T-cell (primary cell): ENCODE data around the gene IFNG-AS1. TPM values are rescaled to one million over a fixed set of nuclear protein-coding genes. Genes with fewer than 3 reads are reported as not detected.
A peak's percentile ranks its signal among the peaks of the same experiment; 100 is the strongest.

Experiments
- ATAC-seq, 4 experiments: fragments of 200-7000 bp in 3 of 4; fragments of 150-1000 bp in 1 of 4; cut with Tn5 transposase; replicated peaks in 1 of 4; 1 replicate in 3 of 4; 2 replicates in 1 of 4; pipeline ENCODE4 v1.10.0; 2021; ENCODE audit warnings: moderate library complexity in 3 of 4, mild to moderate bottlenecking in 2 of 4, moderate number of reproducible peaks in 1 of 4
- CTCF ChIA-PET, 2 donors: fragments of 300-600 bp; sonication (Branson Sonifier 250); formaldehyde crosslinking; loops; one replicate each; lab custom pipeline; 2022; ENCODE audit warnings: antibody characterized with exemption in 2 of 2; lab: Charles Lee
- POLR2A ChIA-PET, 2 donors: fragments of 300-600 bp; sonication (Branson Sonifier 250); formaldehyde crosslinking; loops; one replicate each; lab custom pipeline; 2022; ENCODE audit warnings: antibody characterized with exemption in 2 of 2; lab: Charles Lee
- DNase-seq, 35 experiments: peaks; one replicate each; pipeline versions ENCODE4 v3.0.0 to v3.0.0-alpha.2; 2013 to 2023
- H3K27ac ChIP-seq: one replicate; pipeline ENCODE4 v1.5.1; 2013; ENCODE audit warnings: low read length
- H3K27me3 ChIP-seq, 2 experiments: replicated peaks in 1 of 2; 1 replicate in 1 of 2; 2 replicates in 1 of 2; pipeline versions ENCODE4 v1.6.1 to v1.7.0; 2013; ENCODE audit warnings: low read length in 1 of 2, mixed read lengths in 1 of 2; ENCODE audit not compliant: control insufficient read depth in 2 of 2, insufficient read depth in 2 of 2; ENCODE audit errors: extremely low read depth in 1 of 2
- H3K36me3 ChIP-seq, 2 donors: 1 replicate in 1 of 2; 2 replicates in 1 of 2; pipeline versions ENCODE4 v1.6.1 to v1.7.0; 2013; ENCODE audit warnings: low read length in 1 of 2; ENCODE audit not compliant: control insufficient read depth in 2 of 2, insufficient read depth in 1 of 2; ENCODE audit errors: extremely low read depth in 1 of 2
- H3K4me1 ChIP-seq, 2 experiments: 1 replicate in 1 of 2; 2 replicates in 1 of 2; pipeline versions ENCODE4 v1.6.1 to v1.7.0; 2013; ENCODE audit warnings: low read length in 2 of 2, mixed read lengths in 1 of 2; ENCODE audit not compliant: insufficient read depth in 2 of 2, control insufficient read depth in 1 of 2; ENCODE audit errors: extremely low read depth in 1 of 2
- H3K4me3 ChIP-seq, 2 donors: 1 replicate in 1 of 2; 2 replicates in 1 of 2; pipeline versions ENCODE4 v1.5.1 to v1.7.0; 2013; ENCODE audit warnings: mild to moderate bottlenecking in 2 of 2, low read length in 1 of 2, moderate library complexity in 1 of 2; ENCODE audit not compliant: control insufficient read depth in 1 of 2; ENCODE audit errors: extremely low read depth in 1 of 2
- H3K9me3 ChIP-seq: 2 replicates; pipeline ENCODE4 v1.7.0; 2013
- H3K27ac Mint-ChIP-seq, 2 donors: one replicate each; pipeline ENCODE4 v1.8.0; 2020 to 2021; ENCODE audit warnings: mild to moderate bottlenecking in 2 of 2, mixed read lengths in 2 of 2
- H3K27me3 Mint-ChIP-seq, 2 donors: one replicate each; pipeline ENCODE4 v1.8.0; 2021 to 2022; ENCODE audit warnings: mixed read lengths in 2 of 2
- H3K36me3 Mint-ChIP-seq: one replicate; pipeline ENCODE4 v1.8.0; 2021; ENCODE audit warnings: mixed read lengths
- H3K4me1 Mint-ChIP-seq, 3 donors: one replicate each; pipeline ENCODE4 v1.8.0; 2020 to 2022; ENCODE audit warnings: mixed read lengths in 3 of 3, mild to moderate bottlenecking in 1 of 3
- H3K4me3 Mint-ChIP-seq, 3 donors: one replicate each; pipeline ENCODE4 v1.8.0; 2020 to 2022; ENCODE audit warnings: mild to moderate bottlenecking in 3 of 3, mixed read lengths in 3 of 3, moderate library complexity in 3 of 3
- H3K9me3 Mint-ChIP-seq, 3 donors: one replicate each; pipeline ENCODE4 v1.8.0; 2020 to 2022; ENCODE audit warnings: mixed read lengths in 3 of 3
- WGBS: methylation state at CpG from one replicate; pipeline ENCODE4 v1.1.5; 2013; ENCODE audit warnings: missing lambda C conversion rate; ENCODE audit not compliant: insufficient coverage; 5-methylcytosine and 5-hydroxymethylcytosine counted together
- total RNA-seq, 35 experiments: library from RNA in 6 of 35; stranded (reverse) in 6 of 35; fragments of 120-200 nt in 1 of 35; gene quantifications; one replicate each; pipeline versions ENCODE4 v1.2.1 to v1.2.4 and lab custom pipeline; 2013 to 2026

IFNG-AS1 gene
- total RNA-seq, result 1 to 10 TPM; 1.2 to 6.2 (median 3.3) TPM
- total RNA-seq (2013), result 24.1 TPM
- total RNA-seq (lab: John Stamatoyannopoulos, UW), result 0.23 to 11.3 (median 1.7) reads per million in 29 experiments

DNA sequence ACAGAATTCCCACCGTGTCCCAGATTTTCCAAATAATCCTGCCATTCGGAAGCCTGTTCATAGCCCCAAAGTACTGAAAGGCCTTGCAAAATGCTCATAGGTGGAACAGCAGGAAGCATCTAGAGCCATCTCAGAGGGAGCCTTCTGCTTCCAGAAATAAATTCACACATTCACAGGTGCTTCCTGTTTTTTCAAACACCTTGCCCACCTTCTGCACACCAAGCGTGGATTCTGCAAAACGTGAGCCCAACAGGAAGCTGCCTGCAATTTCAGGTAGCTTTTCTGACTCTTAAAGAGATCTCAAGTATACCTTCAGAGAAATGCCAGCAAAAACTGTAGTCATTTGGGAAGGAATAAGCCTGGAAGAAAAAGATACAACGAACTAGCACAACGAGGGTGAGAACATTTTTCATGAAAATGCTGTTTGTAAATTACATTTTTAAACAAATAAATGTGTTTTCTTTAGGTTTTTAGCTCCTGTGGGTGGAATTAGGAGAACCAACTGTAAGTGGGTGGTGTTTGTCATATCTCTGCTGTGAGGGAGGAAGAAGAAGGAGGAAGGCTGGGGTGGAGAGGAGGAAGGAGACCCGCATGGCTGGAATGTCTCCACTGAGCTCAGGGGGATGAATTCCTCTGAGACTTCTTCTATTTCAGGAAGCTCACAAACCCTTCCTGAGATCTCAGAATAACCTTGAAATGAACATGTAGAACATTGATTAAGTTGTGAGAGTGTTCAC is at the start of gene IFNG-AS1:
Gene IFNG-AS1 (plus strand): TSS at position 264 of the 737 bp plus-strand sequence.
- DNase-seq, result peak in 28 of 35 experiments; percentile 4 to 53 (median 15)

DNA sequence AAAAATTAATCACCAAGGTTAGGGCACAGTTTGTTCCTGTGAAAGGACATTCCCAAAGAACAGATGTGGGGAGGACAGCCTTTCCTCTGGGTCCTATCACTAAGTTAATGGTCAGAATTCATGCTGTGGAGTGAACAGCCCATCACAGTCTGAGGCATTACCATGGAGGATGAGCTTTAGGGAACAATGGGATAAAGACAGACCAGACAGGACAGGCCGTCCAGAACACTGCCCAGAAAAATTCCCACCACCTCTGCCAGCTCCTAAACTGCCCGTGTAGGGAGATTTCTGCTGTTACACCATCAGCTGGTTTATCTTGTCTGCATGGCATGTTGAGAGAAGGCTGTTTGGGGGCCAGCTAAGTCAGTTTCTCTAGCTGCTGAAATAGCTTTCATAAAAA is 49.6 kb upstream of the IFNG-AS1 start:
- peaks cover 3 to 6% (median 5%) of the 10 kb centered on the region in 3 donors for H3K4me1 Mint-ChIP-seq
- no peak overlapping the region for H3K4me3 Mint-ChIP-seq
- H3K27ac ChIP-seq, result no peak overlapping the region
- peaks cover 0 to 2% of the 10 kb centered on the region in 2 experiments for H3K4me1 ChIP-seq
- H3K27me3 ChIP-seq, result no peaks in the 10 kb centered on the region
- DNase-seq, result no peak
- no peak overlapping the region for H3K27ac Mint-ChIP-seq
- ATAC-seq, result no peak
- no peaks in the 10 kb centered on the region for H3K36me3 ChIP-seq
- no peaks in the 10 kb centered on the region for H3K9me3 Mint-ChIP-seq
- POLR2A ChIA-PET, result no interaction called here
- H3K9me3 ChIP-seq, result no peaks in the 10 kb centered on the region
- H3K27me3 Mint-ChIP-seq, result peaks cover 0 to 5% of the 10 kb centered on the region in 2 donors
- WGBS, result no CpG with 5 or more reads among the region's 2 CpGs
- CTCF ChIA-PET, result interaction anchor here (0.6 to 6.6 kb wide), 7 partner anchors 14 to 1352 kb away, joined by 3 to 257 read pairs (median 4); no protein-coding TSS in a partner anchor
- H3K36me3 Mint-ChIP-seq, result no peaks in the 10 kb centered on the region
- H3K4me3 ChIP-seq, result no peak overlapping the region

More for the DNA sequence above, at the start of gene IFNG-AS1:
- CTCF ChIA-PET, result interaction anchor here (0.6 to 1.4 kb wide), 5 partner anchors 10 to 633 kb away, joined by 3 to 9 read pairs (median 5); no protein-coding TSS in a partner anchor
- H3K27me3 Mint-ChIP-seq, result no peaks in the 10 kb centered on the region
- POLR2A ChIA-PET, result interaction anchor here in 1 of 2 donors (0.9 kb wide), 1 partner anchor 169 kb away, joined by 7 read pairs; no protein-coding TSS in a partner anchor
- no peaks in the 10 kb centered on the region for H3K36me3 Mint-ChIP-seq
- H3K4me3 Mint-ChIP-seq, result peak within 1 kb of the TSS; percentile 74 to 82 (median 75)
- H3K9me3 ChIP-seq, result no peaks in the 10 kb centered on the region
- peak within 1 kb of the TSS; percentile 47 to 51 for H3K4me3 ChIP-seq
- H3K27me3 ChIP-seq, result no peaks in the 10 kb centered on the region
- peaks cover 37 to 51% (median 40%) of the 10 kb centered on the region in 3 donors for H3K4me1 Mint-ChIP-seq
- peak within 1 kb of the TSS; percentile 88 to 92 for H3K27ac Mint-ChIP-seq
- no peaks in the 10 kb centered on the region for H3K36me3 ChIP-seq
- peak within 1 kb of the TSS; percentile 52 for H3K27ac ChIP-seq
- 60% methylated on average over 2 of the region's 7 CpGs for WGBS
- H3K9me3 Mint-ChIP-seq, result peaks cover 0 to 3% (median 0%) of the 10 kb centered on the region in 3 donors
- H3K4me1 ChIP-seq, result peaks cover 16 to 27% of the 10 kb centered on the region in 2 experiments
- ATAC-seq, result peak in 3 of 4 experiments; percentile 51 to 66 (median 64)

DNA sequence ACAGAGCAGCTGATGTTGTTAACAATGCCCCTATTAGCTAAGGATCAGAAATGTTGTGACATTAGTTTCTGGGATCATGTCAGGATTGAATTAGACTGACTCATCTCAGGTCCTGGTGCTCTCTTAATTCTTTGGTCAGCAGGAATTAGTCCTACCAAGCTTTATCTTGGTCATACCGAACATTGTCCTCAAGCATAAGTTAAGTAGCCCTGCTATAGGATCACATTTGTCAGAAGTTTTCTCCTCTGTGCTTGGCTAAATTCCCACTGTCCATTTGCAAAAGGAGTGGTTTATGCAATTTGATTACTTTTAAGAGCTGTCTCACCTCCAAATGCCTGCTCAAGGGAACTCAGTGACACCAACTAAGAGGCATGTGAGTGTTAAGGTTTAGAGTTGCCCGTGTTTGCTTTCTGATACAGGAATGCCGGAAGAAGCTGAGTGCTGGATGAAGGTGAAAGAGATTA is 48.4 kb upstream of the IFNG-AS1 start:
- H3K9me3 Mint-ChIP-seq, result no peaks in the 10 kb centered on the region
- DNase-seq (no peak), ATAC-seq (no peak)
- no peak overlapping the region for H3K4me3 ChIP-seq
- peaks cover 0 to 2% of the 10 kb centered on the region in 2 experiments for H3K4me1 ChIP-seq
- H3K27ac Mint-ChIP-seq, result no peak overlapping the region
- no peak overlapping the region for H3K4me3 Mint-ChIP-seq
- ChIA-PET CTCF (interaction anchor here (1.2 to 6.6 kb wide), 4 partner anchors 15 to 586 kb away, joined by 3 to 257 read pairs (median 12); no protein-coding TSS in a partner anchor), POLR2A (no interaction called here)
- peaks cover 0 to 5% of the 10 kb centered on the region in 2 donors for H3K27me3 Mint-ChIP-seq
- no CpG with 5 or more reads among the region's 3 CpGs for WGBS
- H3K4me1 Mint-ChIP-seq, result peaks cover 3 to 6% (median 5%) of the 10 kb centered on the region in 3 donors
- H3K36me3 Mint-ChIP-seq, result no peaks in the 10 kb centered on the region
- H3K9me3 ChIP-seq, result no peaks in the 10 kb centered on the region
- no peaks in the 10 kb centered on the region for H3K27me3 ChIP-seq
- no peaks in the 10 kb centered on the region for H3K36me3 ChIP-seq
- no peak overlapping the region for H3K27ac ChIP-seq

GRCh38 chr12:67942724-67943123 is 46.5 kb upstream of the IFNG-AS1 start:
- no peak overlapping the region for H3K4me3 Mint-ChIP-seq
- H3K36me3 ChIP-seq, result no peaks in the 10 kb centered on the region
- no peaks in the 10 kb centered on the region for H3K9me3 Mint-ChIP-seq
- H3K4me3 ChIP-seq, result no peak overlapping the region
- peaks cover 0 to 5% of the 10 kb centered on the region in 2 donors for H3K27me3 Mint-ChIP-seq
- ATAC-seq (no peak), DNase-seq (no peak)
- no peak overlapping the region for H3K27ac ChIP-seq
- H3K4me1 ChIP-seq, result peaks cover 0 to 2% of the 10 kb centered on the region in 2 experiments
- WGBS, result 94% methylated on average over 3 of the region's 3 CpGs
- no peaks in the 10 kb centered on the region for H3K27me3 ChIP-seq
- peaks cover 3 to 6% (median 5%) of the 10 kb centered on the region in 3 donors for H3K4me1 Mint-ChIP-seq
- H3K36me3 Mint-ChIP-seq, result no peaks in the 10 kb centered on the region
- no peaks in the 10 kb centered on the region for H3K9me3 ChIP-seq
- H3K27ac Mint-ChIP-seq, result no peak overlapping the region
- ChIA-PET CTCF (interaction anchor here (0.6 to 6.6 kb wide), 41 partner anchors 9 to 1250 kb away, joined by 3 to 257 read pairs (median 4); partner anchors contain the start of genes CAND1 (in 1 of the 2) and DYRK2 (in 1 of the 2)), POLR2A (interaction anchor here (0.9 to 1.3 kb wide), 2 partner anchors 300 to 587 kb away, joined by 3 read pairs; no protein-coding TSS in a partner anchor)

- Mint-ChIP-seq H3K9me3 (no peaks in the 10 kb centered on the region), H3K4me1 (peaks cover 1 to 6% (median 5%) of the 10 kb centered on the region in 3 donors), H3K4me3 (no peak overlapping the region), H3K27ac (no peak overlapping the region), H3K36me3 (no peaks in the 10 kb centered on the region), H3K27me3 (peaks cover 0 to under 1% of the 10 kb centered on the region in 2 donors)
- peaks cover 0 to 2% of the 10 kb centered on the region in 2 experiments for H3K4me1 ChIP-seq
- H3K27me3 ChIP-seq, result no peaks in the 10 kb centered on the region
- no peaks in the 10 kb centered on the region for H3K9me3 ChIP-seq
- H3K27ac ChIP-seq, result no peak overlapping the region
- peak; percentile 69 to 87 (median 77) for ATAC-seq
- ChIA-PET POLR2A (interaction anchor here in 1 of 2 donors (0.9 kb wide), 1 partner anchor 300 kb away, joined by 3 read pairs; no protein-coding TSS in a partner anchor), CTCF (interaction anchor here (0.6 to 6.6 kb wide), 40 partner anchors 9 to 1250 kb away, joined by 3 to 257 read pairs (median 4); partner anchors contain the start of genes CAND1 (in 1 of the 2) and DYRK2 (in 1 of the 2))
- no CpG with 5 or more reads among the region's 5 CpGs for WGBS
- H3K4me3 ChIP-seq, result no peak overlapping the region
- H3K36me3 ChIP-seq, result no peaks in the 10 kb centered on the region
- peak in 33 of 35 experiments; percentile 15 to 83 (median 50) for DNase-seq
These were observed 45.9 kb upstream of the IFNG-AS1 start for GRCh38 chr12:67943141-67943892.
